Fibroblast of pulmonary artery (primary cell): Measurements from ENCODE around the gene CPSF4L.

ENCODE experiments used
- DNase-seq: peaks from one replicate; pipeline ENCODE4 v3.0.0-alpha.2; 2010; ENCODE audit warnings: low read depth
- H3K4me3 ChIP-seq: replicated peaks from 2 replicates; pipeline ENCODE4 v1.5.1; 2011; ENCODE audit warnings: low read depth, mild to moderate bottlenecking, control low read depth, low read length, moderate library complexity
- TF ChIP-seq, protein P1 (sequence below): IDR thresholded peaks from 2 replicates; pipeline ENCODE4 v1.5.1; 2011; ENCODE audit warnings: mild to moderate bottlenecking, control low read depth, low read length, inconsistent platforms; ENCODE audit errors: missing control alignments

Gene CPSF4L

DNA sequence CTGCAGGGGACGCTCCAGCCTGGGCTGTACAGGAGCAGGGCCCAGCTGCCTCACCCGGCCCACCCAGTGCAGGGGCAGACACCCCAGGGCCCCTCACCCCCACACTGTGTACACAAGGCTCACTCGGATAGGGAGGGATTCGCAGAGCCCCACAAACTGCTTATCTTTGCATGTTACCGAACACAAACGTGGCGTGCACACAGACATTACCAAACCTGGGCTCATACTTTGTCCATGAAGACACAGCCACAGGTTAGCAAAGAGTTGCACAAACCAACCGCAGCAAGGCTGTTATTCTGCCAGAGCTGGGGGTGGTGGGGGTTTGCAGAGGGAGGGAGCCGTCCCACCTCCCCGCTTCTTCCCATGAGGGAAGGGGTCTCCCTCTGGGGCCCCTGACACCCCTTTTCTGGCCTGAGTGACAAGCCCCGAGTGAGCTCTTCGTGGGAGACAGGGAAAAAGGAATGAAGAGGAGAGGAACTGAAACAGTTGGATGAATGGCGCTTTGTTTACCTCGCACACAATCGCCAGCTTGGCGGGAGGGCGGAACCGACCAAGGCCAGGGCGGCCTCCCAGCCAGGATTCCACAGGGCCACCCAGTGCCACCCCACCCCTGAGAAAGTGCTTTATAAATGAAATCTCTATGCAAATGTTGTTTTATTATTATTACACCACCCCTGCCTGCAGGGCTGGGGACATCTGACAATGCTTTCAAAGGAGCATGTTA, 434 bp upstream of the CPSF4L start:
- no peak overlapping the region for H3K4me3 ChIP-seq
- DNase-seq: no peak
- TF ChIP-seq, protein P1, sequence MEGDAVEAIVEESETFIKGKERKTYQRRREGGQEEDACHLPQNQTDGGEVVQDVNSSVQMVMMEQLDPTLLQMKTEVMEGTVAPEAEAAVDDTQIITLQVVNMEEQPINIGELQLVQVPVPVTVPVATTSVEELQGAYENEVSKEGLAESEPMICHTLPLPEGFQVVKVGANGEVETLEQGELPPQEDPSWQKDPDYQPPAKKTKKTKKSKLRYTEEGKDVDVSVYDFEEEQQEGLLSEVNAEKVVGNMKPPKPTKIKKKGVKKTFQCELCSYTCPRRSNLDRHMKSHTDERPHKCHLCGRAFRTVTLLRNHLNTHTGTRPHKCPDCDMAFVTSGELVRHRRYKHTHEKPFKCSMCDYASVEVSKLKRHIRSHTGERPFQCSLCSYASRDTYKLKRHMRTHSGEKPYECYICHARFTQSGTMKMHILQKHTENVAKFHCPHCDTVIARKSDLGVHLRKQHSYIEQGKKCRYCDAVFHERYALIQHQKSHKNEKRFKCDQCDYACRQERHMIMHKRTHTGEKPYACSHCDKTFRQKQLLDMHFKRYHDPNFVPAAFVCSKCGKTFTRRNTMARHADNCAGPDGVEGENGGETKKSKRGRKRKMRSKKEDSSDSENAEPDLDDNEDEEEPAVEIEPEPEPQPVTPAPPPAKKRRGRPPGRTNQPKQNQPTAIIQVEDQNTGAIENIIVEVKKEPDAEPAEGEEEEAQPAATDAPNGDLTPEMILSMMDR: no peak

DNA sequence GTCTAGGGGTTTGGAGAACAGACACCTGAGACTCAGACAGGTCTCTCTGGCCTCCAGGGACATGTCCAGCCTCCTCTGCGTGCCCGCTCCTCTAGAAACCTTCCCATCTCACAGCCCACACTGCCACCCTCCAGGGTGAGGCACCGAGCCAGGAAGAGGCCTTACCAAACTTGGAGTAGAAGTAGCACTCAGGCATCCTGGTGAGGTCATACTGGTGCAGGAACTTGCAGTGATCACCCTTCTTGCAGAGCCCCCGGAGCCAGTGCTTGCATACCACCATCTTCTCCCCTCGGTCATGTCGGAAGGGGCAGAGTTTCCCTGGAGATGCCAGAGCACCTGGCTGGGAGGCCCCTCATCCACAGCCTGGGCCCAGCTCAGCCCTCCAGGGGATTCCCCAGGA, 4.2 kb downstream of the CPSF4L start:
- H3K4me3 ChIP-seq: no peak overlapping the region
- TF ChIP-seq, protein P1: no peak
- no peak for DNase-seq

DNA sequence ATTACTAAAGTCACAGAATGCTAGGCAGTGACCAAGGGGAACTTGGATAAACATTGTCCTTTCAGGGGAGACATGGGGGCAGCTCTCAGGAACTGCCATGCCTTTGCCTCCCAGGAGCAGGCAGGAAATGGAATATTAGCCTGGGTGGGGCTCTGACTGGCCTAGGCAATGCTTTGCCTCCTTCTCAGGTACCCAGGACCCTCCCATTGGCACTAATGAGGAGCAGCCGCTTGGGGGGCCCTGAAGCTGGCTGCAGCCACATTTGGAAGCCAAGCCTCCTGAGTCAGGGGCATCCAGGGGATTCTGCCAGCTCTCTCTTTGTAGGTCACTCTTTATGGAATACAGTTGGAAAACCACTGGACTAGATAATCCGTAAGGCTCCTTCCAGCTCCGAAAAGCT, 5.5 kb downstream of the CPSF4L start:
- no peak overlapping the region for H3K4me3 ChIP-seq
- no peak for DNase-seq
- TF ChIP-seq, protein P1: no peak

DNA sequence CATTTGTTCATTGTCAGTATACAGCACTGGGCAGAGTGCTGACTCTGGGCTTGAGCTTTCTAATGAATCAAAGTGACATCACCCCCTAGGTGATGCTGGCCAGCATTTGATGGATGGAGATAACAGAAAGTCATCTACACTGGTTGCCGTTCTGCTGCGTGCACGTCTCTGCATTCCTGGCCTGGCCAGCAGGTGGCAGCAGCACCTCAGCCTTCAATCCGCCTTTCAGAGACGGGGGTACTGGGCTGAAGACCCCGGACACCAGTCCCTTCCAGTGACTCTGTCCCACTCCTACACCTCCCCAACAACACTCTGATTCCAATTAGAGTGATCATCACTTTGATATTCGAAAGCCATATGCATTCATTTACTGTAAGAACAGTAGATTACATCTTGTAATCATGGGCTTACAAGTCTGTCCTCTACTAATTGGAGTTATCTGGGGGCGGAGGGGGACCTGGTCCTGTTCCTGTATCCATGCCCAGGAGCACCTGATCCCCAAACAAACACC, 6.0 kb downstream of the CPSF4L start:
- TF ChIP-seq, protein P1: peak; percentile 99
- DNase-seq: peak; percentile 37

DNA sequence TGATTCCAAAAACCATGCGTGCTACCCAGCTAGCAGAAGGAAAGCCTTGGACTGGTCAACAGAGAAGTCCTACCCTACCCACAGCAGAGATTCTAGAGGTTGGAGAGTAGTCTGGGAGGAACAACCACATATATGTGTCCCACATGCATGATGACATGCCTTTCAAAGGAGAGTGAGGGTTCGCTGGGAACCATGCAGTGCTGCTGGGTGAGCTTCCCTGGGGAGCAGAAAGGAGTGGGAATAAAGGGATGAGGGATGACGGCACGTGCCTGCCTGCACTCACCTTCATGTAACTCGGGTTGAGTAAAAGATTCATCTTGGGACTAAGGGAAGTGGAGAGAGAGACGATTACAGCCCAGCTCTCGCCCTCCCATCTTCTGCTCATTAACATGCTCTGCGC, 9.8 kb downstream of the CPSF4L start:
- DNase-seq: no peak
- TF ChIP-seq, protein P1: no peak
- no peak overlapping the region for H3K4me3 ChIP-seq

More for the DNA sequence above, 6.0 kb downstream of the CPSF4L start:
- no peak overlapping the region for H3K4me3 ChIP-seq

DNA sequence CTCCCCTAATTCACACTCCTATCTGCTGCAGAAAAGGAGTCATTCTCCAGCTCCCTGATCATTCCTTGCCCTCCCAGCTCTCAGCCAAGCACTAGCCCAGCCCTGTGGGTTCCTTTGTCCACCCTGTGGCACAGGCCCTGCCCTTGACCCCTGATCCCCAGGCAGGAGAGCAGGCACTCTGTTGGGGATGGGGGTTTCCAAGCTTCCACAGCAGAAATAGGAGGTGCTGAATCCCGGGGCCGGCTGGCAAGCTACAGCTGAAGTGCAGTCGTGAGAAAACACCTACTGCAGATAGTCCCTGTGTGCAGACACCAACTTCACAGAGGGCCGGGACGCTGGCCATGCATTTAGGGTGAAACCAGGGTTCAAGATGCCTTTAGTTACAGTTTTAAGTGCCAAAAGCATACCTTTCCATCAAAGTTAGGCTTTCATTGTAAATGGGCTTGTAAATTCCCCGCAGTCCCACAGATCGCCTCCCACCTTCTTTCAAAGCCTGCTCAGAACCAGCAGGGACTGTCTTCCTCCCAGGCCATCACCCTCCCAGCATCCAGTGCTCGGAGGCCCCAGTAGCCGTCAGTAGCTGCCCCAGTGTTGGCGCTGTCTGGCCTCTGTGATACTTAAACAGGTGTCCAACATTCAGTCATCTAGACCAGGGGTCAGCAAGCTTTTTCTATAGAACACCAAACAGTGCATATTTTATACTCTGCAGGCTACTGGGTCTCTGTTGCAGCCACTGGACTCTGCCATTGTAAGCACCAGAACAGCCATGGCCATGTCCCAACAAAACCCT, 10.6 kb downstream of the CPSF4L start:
- H3K4me3 ChIP-seq: no peak overlapping the region
- DNase-seq: no peak
- TF ChIP-seq, protein P1: no peak
